ENCODE data around the gene TOX2.

TOX2 gene

GRCh38 chr20:43940518-43941225 lies 26.0 kb downstream of the TOX2 start:
- DNase-seq = peak; percentile 47

GRCh38 chr20:43941476-43942200 lies 27.0 kb downstream of the TOX2 start:
- DNase-seq = no peak

- no peak for DNase-seq
Measured at GRCh38 chr20:43942201-43942590, 27.5 kb downstream of the TOX2 start.

DNA sequence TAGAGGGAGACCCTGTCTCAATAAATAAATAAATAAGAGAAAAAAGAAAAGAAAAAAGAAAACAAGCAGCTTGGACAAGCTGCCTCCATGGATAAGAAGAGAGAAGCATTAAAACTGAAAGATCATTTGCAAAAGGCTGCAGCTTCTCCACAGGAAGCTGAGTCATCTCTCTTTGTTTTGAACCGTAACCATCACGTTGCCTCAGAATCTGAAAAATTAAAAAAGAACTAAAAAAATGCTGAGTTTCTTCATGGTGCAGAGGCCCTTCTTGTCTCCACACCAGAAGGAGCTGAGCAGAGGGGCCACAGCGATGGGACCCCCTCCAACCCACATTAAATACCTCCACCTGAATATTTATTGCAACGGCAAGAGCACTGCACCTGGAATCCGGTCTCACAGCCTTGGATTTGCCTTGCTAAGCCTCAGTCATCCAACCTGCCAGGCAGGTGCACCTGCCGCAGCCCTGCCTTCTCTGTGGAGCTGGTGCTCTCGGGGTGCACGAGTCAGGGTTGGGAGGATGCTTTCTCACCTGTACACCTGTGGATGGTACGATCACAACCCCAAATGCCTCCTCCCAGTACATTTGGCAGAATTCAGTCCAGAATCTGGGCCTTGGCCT lies 28.1 kb downstream of the TOX2 start:
- DNase-seq = no peak

DNA sequence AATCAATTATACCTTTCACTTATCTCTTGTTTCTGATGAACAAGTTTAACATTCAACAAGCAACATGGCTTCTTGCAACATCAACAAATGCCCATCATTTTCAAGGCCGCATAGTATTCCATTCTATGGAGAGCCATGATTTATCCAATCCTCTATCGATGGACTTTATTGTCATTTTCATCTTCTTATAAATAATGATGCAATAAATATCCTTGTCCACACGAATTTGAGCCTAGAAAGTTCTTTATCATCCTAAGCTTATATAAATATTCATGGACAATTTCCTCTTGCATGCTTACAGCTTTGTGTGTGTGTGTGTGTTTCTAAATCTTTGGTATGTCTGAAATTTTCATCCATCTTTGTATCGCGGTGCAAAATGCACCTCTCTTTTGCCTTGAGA lies 29.1 kb downstream of the TOX2 start:
- no peak for DNase-seq

DNA sequence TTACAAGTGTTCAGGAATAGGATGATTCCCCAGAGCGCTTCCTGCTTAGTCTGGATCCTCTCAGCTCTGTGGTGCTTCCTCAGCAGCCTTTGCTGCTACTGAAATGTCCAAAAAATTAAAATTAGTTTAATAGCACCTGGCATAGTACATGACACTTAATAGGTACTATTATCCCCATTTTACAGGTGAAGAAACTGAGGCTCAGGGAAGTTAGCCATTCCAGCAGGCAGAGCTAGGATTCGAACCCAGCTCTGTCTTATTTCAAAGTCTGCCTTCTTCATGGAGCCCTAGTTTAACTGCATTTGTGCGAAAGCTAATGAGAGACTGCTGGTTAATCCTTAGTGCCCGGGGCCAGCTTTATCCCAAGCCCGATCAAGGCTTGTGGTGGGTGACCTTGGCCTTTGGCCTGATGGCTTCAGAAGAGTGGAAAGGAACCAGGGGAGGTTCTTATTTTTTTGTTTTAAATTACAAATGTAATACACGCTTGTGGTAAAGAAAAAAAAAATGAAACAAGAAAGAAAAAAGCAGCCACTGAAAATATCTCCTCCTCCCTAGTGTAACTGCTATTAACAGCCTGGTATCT lies 30.1 kb downstream of the TOX2 start:
- DNase-seq = no peak

DNA sequence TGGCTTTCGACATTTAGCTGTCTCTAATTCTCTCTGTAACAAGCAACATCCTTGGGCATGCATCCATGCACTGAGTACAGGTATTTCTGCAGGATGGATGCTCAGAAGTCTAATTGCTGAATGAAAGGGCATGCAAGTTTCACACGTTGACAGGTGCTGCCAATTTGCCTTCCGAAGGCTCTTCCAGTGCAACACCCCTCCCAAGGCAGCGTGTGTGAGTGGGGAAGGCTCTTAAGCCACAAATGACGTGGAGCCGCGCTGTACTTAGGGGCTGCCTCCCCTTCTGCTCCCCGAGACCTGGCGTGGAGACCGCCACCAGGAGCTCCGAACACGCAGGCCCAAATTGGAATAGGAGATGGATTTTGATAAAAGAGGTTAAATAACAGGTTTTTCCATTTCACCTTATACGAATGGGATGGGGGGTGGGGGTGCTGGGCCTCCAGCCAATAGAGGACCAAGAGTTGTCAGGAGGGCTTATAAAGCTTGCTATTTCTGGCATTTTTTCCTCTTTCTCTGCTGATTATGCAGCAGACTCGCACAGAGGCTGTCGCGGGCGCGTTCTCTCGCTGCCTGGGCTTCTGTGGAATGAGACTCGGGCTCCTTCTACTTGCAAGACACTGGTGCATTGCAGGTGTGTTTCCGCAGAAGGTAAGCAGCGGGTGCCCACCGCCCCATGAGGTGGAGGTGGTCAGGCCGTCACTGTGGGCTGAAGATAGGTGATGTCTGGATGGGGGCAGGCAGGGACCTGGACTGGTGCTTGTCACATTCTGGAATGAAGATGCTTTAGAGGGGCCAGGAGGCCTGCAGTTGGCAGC lies 30.9 kb downstream of the TOX2 start:
- DNase-seq = no peak

- no peak for DNase-seq
Measured at GRCh38 chr20:43946206-43946491, 31.5 kb downstream of the TOX2 start.

- DNase-seq = no peak
Measured at GRCh38 chr20:43946659-43947315, 32.1 kb downstream of the TOX2 start.

GRCh38 chr20:43947316-43947710 lies 32.7 kb downstream of the TOX2 start:
- DNase-seq = no peak

GRCh38 chr20:43948455-43948854 lies 33.8 kb downstream of the TOX2 start:
- DNase-seq = no peak

GRCh38 chr20:43949248-43949647 lies 34.6 kb downstream of the TOX2 start:
- DNase-seq = no peak

GRCh38 chr20:43949741-43950618 lies 35.3 kb downstream of the TOX2 start:
- no peak for DNase-seq

- DNase-seq = no peak
Measured at GRCh38 chr20:43953919-43954592, 39.4 kb downstream of the TOX2 start.

GRCh38 chr20:43954704-43955061 lies 40.0 kb downstream of the TOX2 start:
- no peak for DNase-seq

- DNase-seq = no peak
Measured at GRCh38 chr20:43955062-43955749, 40.6 kb downstream of the TOX2 start.

GRCh38 chr20:43955750-43956191 lies 41.1 kb downstream of the TOX2 start:
- DNase-seq = no peak

- no peak for DNase-seq
Measured at GRCh38 chr20:43957392-43957791, 42.7 kb downstream of the TOX2 start.

DNA sequence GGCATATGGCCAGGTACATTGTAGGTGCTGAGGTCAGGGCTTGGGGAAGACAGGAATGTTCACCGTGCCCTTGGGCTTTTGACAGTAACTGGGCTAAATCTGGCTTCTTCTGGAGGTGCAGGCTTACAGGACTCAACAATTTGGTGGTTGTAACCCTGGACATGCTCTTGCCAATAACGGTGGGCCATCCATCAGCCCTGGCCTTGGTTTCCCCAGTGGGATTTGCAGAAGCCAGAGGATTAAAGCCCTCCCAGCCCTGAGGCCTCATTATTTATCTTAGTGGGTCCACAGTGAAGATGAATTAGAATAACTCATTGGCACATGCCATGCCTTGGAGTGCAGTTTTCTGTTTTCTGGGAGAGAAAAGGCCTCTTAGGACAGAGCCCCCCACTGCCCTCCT lies 44.0 kb downstream of the TOX2 start:
- no peak for DNase-seq

Measured in NCI-H1417 treated with DMSO at 0.1 percent for 48 hours (cell line).